H54 (cell line): Measurements from ENCODE around the gene CADPS2.

Experiments
- DNase-seq: peaks from one replicate; pipeline ENCODE4 v3.0.0; 2011; ENCODE audit warnings: low spot score, mixed read lengths; ENCODE audit not compliant: insufficient read length
- FAIRE-seq: peaks from 3 replicates; lab custom pipeline; 2011; peaks lifted over from hg19 to GRCh38; lab: Jason Lieb, UNC
- POLR2A ChIP-seq: IDR thresholded peaks from 2 replicates; pipeline ENCODE4 v1.6.1; 2011; ENCODE audit warnings: low read depth, mild to moderate bottlenecking, low read length

CADPS2 gene

GRCh38 chr7:122329145-122329802, 557.0 kb downstream of the CADPS2 start:
- TF ChIP-seq POLR2A: no peak
- DNase-seq (no peak), FAIRE-seq (no peak)

- no peak for TF ChIP-seq POLR2A
- no peak for FAIRE-seq
- DNase-seq: no peak
Measured at GRCh38 chr7:122327969-122328368, 558.3 kb downstream of the CADPS2 start.

GRCh38 chr7:122316467-122317388, 569.5 kb downstream of the CADPS2 start:
- DNase-seq (no peak), FAIRE-seq (no peak)
- TF ChIP-seq POLR2A: no peak

DNA sequence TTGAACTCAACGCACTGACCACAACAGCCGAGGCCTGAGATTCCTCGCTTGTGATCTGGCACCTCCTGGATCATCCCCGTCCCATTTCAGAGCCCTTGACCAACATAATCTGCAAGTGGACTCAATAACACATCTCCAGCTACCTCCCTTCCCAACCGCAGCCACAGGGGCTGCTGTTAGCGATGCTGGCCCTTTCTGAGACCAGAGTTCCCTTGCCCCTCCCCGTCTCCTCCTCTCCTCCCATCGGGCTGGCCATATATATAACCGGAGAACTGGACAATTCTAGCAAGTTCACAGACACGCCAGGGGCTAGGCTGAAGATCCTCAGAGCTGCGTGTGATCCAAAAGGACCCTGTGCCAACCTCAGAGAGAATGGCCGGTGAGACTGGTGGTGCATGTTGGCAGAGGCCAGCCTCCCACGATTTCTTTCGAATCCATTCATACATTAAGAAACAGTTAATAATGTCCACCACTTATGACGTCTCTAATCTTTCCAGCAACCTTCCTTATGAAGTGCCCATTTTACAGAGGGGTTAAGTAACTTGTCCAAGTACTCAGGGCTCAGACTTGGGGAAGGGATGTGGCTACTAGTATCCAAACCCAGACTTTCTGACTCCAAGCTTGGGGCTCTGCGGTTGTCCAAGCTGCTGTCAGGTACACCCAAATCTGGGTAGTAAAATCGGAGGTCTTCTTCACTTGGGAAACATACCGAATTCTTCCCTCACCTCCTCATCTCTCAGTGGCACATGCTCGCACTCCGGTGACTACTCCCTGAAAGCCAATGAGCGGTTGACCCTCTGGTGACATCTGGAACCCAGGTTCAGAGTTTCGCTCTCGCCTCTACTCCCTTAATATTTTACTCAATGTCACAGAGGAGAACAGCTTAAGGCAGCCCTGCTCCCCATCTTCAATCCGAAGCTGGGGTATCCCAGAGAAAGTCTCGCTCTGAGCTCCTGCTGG, 570.5 kb downstream of the CADPS2 start:
- FAIRE-seq (no peak), DNase-seq (no peak)
- TF ChIP-seq POLR2A: no peak

GRCh38 chr7:122314284-122314683, 572.0 kb downstream of the CADPS2 start:
- TF ChIP-seq POLR2A: no peak
- DNase-seq (no peak), FAIRE-seq (no peak)

- DNase-seq (no peak), FAIRE-seq (no peak)
- TF ChIP-seq POLR2A: no peak
Measured at GRCh38 chr7:122312789-122313188, 573.5 kb downstream of the CADPS2 start.

- TF ChIP-seq POLR2A: no peak
- DNase-seq (no peak), FAIRE-seq (no peak)
Measured at GRCh38 chr7:122311734-122312450, 574.4 kb downstream of the CADPS2 start.

GRCh38 chr7:122311050-122311700, 575.1 kb downstream of the CADPS2 start:
- no peak for TF ChIP-seq POLR2A
- DNase-seq (no peak), FAIRE-seq (no peak)

DNA sequence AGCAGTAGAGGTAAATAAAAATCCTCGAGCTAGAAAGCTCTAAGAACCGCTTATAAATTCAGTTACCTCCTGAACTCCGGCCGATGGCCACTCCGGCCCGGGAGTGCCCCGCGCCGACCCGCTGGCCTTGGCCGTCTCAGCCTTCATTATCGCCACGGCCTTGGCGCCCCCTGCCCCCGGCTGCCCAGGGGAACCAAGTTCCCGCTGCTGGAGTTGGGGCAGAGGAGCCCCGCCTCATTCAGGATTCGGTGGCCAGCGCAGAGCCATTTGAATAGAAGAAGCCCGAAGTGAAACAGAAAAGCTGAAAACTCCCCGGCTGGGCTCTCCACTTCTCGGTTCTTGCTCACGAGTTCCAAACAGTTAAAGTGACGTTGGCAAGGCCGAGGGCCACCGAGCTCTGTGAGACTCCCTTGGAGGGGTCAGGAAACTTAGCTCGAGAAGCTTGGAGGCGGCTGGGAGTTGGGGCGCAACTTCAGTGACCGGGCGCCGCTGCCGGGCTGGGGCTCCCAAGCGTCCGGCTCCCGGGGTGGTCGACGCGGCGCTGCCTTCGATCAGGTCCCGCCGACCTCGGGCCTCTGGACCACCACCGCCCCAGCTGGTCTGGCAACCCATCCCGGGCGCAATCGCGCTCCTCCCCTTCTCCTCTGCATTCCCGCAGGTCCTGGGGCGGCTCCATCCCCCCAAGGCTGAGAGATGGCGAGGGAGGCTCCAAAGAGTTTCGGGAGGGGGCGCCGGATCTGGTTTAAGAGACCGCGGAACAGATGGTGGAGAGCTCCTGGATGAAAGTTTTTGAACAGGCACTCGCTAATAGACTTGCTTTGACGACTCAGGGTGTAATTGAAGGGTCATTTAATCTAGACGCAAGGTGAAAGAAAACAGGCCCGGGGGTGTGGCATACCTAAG, 575.9 kb downstream of the CADPS2 start:
- no peak for TF ChIP-seq POLR2A
- FAIRE-seq (no peak), DNase-seq (no peak)

DNA sequence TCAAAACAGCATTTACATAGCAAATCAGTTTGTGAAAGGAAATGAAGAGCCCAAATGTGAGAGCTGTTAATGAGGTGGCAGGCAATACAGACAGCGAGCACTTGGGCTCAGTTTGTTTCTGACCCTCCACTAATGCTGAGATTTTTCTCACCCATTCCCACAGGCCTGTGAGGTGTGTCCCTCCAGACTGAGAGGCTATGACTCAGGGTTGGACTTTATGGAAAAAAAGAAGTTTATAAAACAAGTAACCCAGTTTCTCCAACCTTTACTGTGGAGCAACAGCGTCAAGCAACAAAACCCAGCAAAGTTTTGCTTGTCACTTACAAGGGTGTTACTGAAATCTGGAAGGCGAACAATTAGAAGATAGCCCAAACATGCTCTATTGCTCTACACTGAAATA, 576.8 kb downstream of the CADPS2 start:
- FAIRE-seq: no peak

GRCh38 chr7:122307228-122307621, 579.0 kb downstream of the CADPS2 start:
- no peak for FAIRE-seq
- no peak for TF ChIP-seq POLR2A
- no peak for DNase-seq

More for the DNA sequence above, 576.8 kb downstream of the CADPS2 start:
- DNase-seq: no peak
- no peak for TF ChIP-seq POLR2A
